GM18861 (cell line): ENCODE measurements around the gene HERC4.
"Not testable (repeated sequence)": the region's sequence is repeated elsewhere in the genome, so short reads cannot be mapped to it uniquely, and the experiment has no call there.

Experiments used
- ATAC-seq: cut with Tn5 transposase; IDR thresholded peaks from one replicate; pipeline ENCODE4 v1.9.1; 2021; ENCODE audit not compliant: unreplicated experiment

Gene HERC4

GRCh38 chr10:67884313-67884841 is 190.7 kb downstream of the HERC4 start, which contains the start of gene SIRT1:
SIRT1 (plus strand) TSS chr10:67884656; CDS start chr10:67884722, 66 bp downstream.
- peak; percentile 81 for ATAC-seq

GRCh38 chr10:67883710-67884312 is 191.3 kb downstream of the HERC4 start:
- no peak for ATAC-seq

GRCh38 chr10:67878133-67878532 is 196.9 kb downstream of the HERC4 start:
- no peak for ATAC-seq

- not testable (repeated sequence) for ATAC-seq
Measured at GRCh38 chr10:67877421-67877820, 197.7 kb downstream of the HERC4 start.

GRCh38 chr10:67875340-67876238 is 199.5 kb downstream of the HERC4 start:
- ATAC-seq = no peak
